SK-N-SH (cell line): Measurements from ENCODE around the gene GALNS. TPM values are rescaled to one million over a fixed set of nuclear protein-coding genes. Genes with fewer than 3 reads are reported as not detected.

Source experiments
- CTCF ChIA-PET: fragments of 300-600, 350-600 bp; formaldehyde crosslinking; extraction: SDS; loops from one replicate; lab custom pipeline; 2021; lab: Yijun Ruan, JAX
- POLR2A ChIA-PET: fragments of 350-600 bp; sonication (Branson Sonifier 250); formaldehyde crosslinking; extraction: SDS; loops from one replicate; lab custom pipeline; 2020; ENCODE audit warnings: antibody characterized with exemption, inconsistent platforms; lab: Yijun Ruan, JAX
- DNase-seq: peaks from one replicate; pipeline ENCODE4 v3.0.0; 2012
- H2AFZ ChIP-seq: fragments of 200-600 bp; sonication (generic); 2 replicates; pipeline ENCODE4 v1.8.1; 2016; ENCODE audit warnings: antibody characterized with exemption, mild to moderate bottlenecking, low read depth
- H3F3A ChIP-seq: fragments of 200-600 bp; sonication (generic); replicated peaks from 2 replicates; pipeline ENCODE3; 2016; ENCODE audit warnings: antibody characterized with exemption, mild to moderate bottlenecking; ENCODE audit not compliant: insufficient read depth
- H3K27ac ChIP-seq, 2 experiments: fragments of 200-500 bp in 1 of 2; fragments of 200-600 bp in 1 of 2; sonication (Bioruptor generic) in 1 of 2; sonication (generic), shearing (Covaris generic) in 1 of 2; 2 replicates each; pipeline versions ENCODE4 v1.5.1 to v1.6.1; 2014 to 2016; ENCODE audit warnings: low read depth in 2 of 2, inconsistent platforms in 1 of 2, low read length in 1 of 2, mild to moderate bottlenecking in 1 of 2, mixed read lengths in 1 of 2
- H3K27me3 ChIP-seq: fragments of 200-600 bp; sonication (generic), shearing (Covaris generic); 2 replicates; pipeline ENCODE4 v1.6.1; 2016; ENCODE audit warnings: mixed run types; ENCODE audit not compliant: insufficient read depth
- H3K36me3 ChIP-seq, 2 experiments: fragments of 200-500 bp in 1 of 2; fragments of 200-600 bp in 1 of 2; sonication (Bioruptor generic) in 1 of 2; sonication (generic) in 1 of 2; replicated peaks in 1 of 2; 2 replicates each; pipeline versions ENCODE3 to v1.5.1; 2014 to 2016; ENCODE audit warnings: low read length in 1 of 2, mild to moderate bottlenecking in 1 of 2; ENCODE audit not compliant: insufficient read depth in 2 of 2, control insufficient read depth in 1 of 2
- H3K4me1 ChIP-seq, 2 experiments: fragments of 200-500 bp in 1 of 2; fragments of 200-600 bp in 1 of 2; sonication (Bioruptor generic) in 1 of 2; sonication (generic), shearing (Covaris generic) in 1 of 2; 2 replicates each; pipeline versions ENCODE4 v1.5.1 to v1.6.1; 2014 to 2016; ENCODE audit warnings: low read depth in 1 of 2, low read length in 1 of 2, mixed run types in 1 of 2; ENCODE audit not compliant: insufficient read depth in 2 of 2, control insufficient read depth in 1 of 2
- H3K4me2 ChIP-seq: fragments of 200-600 bp; sonication (generic), shearing (Covaris generic); 2 replicates; pipeline ENCODE4 v1.6.1; 2017; ENCODE audit warnings: mixed run types
- H3K4me3 ChIP-seq, 2 experiments: fragments of 200-500 bp in 1 of 2; fragments of 200-600 bp in 1 of 2; sonication (Bioruptor generic) in 1 of 2; sonication (generic), shearing (Covaris generic) in 1 of 2; 2 replicates each; pipeline versions ENCODE4 v1.5.1 to v1.8.1; 2014 to 2016; ENCODE audit warnings: low read depth in 2 of 2, inconsistent platforms in 1 of 2, low read length in 1 of 2, mild to moderate bottlenecking in 1 of 2, mixed read lengths in 1 of 2, moderate library complexity in 1 of 2
- H3K79me2 ChIP-seq: fragments of 200-600 bp; sonication (generic); 2 replicates; pipeline ENCODE4 v1.8.1; 2017; ENCODE audit warnings: mild to moderate bottlenecking; ENCODE audit not compliant: insufficient read depth
- H3K9ac ChIP-seq: fragments of 200-600 bp; sonication (generic); 2 replicates; pipeline ENCODE4 v1.6.1; 2017; ENCODE audit warnings: mixed run types
- H3K9me2 ChIP-seq: fragments of 200-600 bp; sonication (generic); 2 replicates; pipeline ENCODE4 v1.6.1; 2017; ENCODE audit warnings: mixed run types
- H3K9me3 ChIP-seq: fragments of 200-600 bp; sonication (generic); 2 replicates; pipeline ENCODE4 v1.6.1; 2017; ENCODE audit warnings: mixed run types, mild to moderate bottlenecking, moderate library complexity
- H4K20me1 ChIP-seq: fragments of 200-600 bp; sonication (generic); 2 replicates; pipeline ENCODE4 v1.6.1; 2017; ENCODE audit warnings: mild to moderate bottlenecking, mixed run types; ENCODE audit not compliant: insufficient read depth
- CHD2 ChIP-seq: fragments of 150-350 bp; IDR thresholded peaks from 2 replicates; pipeline ENCODE4 v1.6.1; 2018; ENCODE audit warnings: low read length; ENCODE audit not compliant: partially characterized antibody
- EP300 ChIP-seq, 2 experiments: IDR thresholded peaks; 2 replicates each; pipeline versions ENCODE4 v1.4.0 to v1.6.1; 2012; ENCODE audit warnings: borderline replicate concordance in 1 of 2, low read depth in 1 of 2, low read length in 1 of 2
- EZH2phosphoT487 ChIP-seq: fragments of 200-600 bp; sonication (generic); IDR thresholded peaks from 2 replicates; pipeline ENCODE4 v1.6.1; 2017; ENCODE audit warnings: low read depth, mixed run types, mild to moderate bottlenecking, antibody characterized with exemption, moderate library complexity, borderline replicate concordance
- FOXJ3 ChIP-seq: sonication (generic); formaldehyde crosslinking; IDR thresholded peaks from 2 replicates; pipeline ENCODE4 v1.5.1; 2020; ENCODE audit warnings: mild to moderate bottlenecking, missing genetic modification reagents
- FOXM1 ChIP-seq: IDR thresholded peaks from 2 replicates; pipeline ENCODE4 v1.4.0; 2012; ENCODE audit warnings: low read depth, mild to moderate bottlenecking
- NRF1 ChIP-seq: IDR thresholded peaks from 2 replicates; pipeline ENCODE4 v1.6.1; 2012; ENCODE audit warnings: low read depth, mild to moderate bottlenecking, low read length
- POLR2AphosphoS5 ChIP-seq: IDR thresholded peaks from 2 replicates; pipeline ENCODE4 v1.6.1; 2012; ENCODE audit warnings: low read depth, low read length
- RAD21 ChIP-seq: IDR thresholded peaks from 2 replicates; pipeline ENCODE4 v1.6.1; 2012; ENCODE audit warnings: mild to moderate bottlenecking, low read length
- RCOR1 ChIP-seq: fragments of 150-350 bp; IDR thresholded peaks from 2 replicates; pipeline ENCODE4 v1.6.1; 2017; ENCODE audit warnings: antibody characterized with exemption, low read length
- RXRA ChIP-seq: IDR thresholded peaks from 2 replicates; pipeline ENCODE4 v1.4.0; 2012; ENCODE audit warnings: low read depth, mild to moderate bottlenecking, borderline replicate concordance
- SIN3A ChIP-seq: IDR thresholded peaks from 2 replicates; pipeline ENCODE4 v1.6.1; 2012; ENCODE audit warnings: low read depth, mild to moderate bottlenecking, low read length, moderate library complexity, borderline replicate concordance
- SMC3 ChIP-seq: IDR thresholded peaks from 2 replicates; pipeline ENCODE4 v1.6.1; 2012; ENCODE audit warnings: low read depth, low read length, improper control_type of control experiment
- TAF1 ChIP-seq: IDR thresholded peaks from 2 replicates; pipeline ENCODE4 v1.6.1; 2012; ENCODE audit warnings: low read depth, mild to moderate bottlenecking, low read length, moderate library complexity, borderline replicate concordance
- TCF12 ChIP-seq: IDR thresholded peaks from 2 replicates; pipeline ENCODE4 v1.4.0; 2012
- TEAD4 ChIP-seq: IDR thresholded peaks from 2 replicates; pipeline ENCODE4 v1.4.0; 2012; ENCODE audit warnings: mild to moderate bottlenecking, borderline replicate concordance; ENCODE audit not compliant: insufficient read depth
- WGBS: methylation state at CpG from one replicate; pipeline ENCODE4 v1.1.6; 2017; ENCODE audit warnings: low lambda C conversion rate; 5-methylcytosine and 5-hydroxymethylcytosine counted together
- polyA plus RNA-seq, 3 experiments: library from polyadenylated mRNA; depleted of rRNA; stranded (reverse); fragments of >200 nt; gene quantifications; 2 replicates each; pipeline ENCODE4 v1.2.3, GENCODE V29; 2012
- TF ChIP-seq, protein P1 (sequence below): IDR thresholded peaks from 2 replicates; pipeline ENCODE4 v1.6.1; 2012; ENCODE audit warnings: mild to moderate bottlenecking, low read depth, low read length, moderate library complexity
- TF ChIP-seq, protein P2 (sequence below): fragments of 150-350 bp; IDR thresholded peaks from 2 replicates; pipeline ENCODE4 v1.6.1; 2016; ENCODE audit warnings: mild to moderate bottlenecking, low read depth, low read length

Gene GALNS
- polyA plus RNA-seq, 1 of the 3 experiments (the other 2 are of a cell fraction), result 16.5 TPM

DNA sequence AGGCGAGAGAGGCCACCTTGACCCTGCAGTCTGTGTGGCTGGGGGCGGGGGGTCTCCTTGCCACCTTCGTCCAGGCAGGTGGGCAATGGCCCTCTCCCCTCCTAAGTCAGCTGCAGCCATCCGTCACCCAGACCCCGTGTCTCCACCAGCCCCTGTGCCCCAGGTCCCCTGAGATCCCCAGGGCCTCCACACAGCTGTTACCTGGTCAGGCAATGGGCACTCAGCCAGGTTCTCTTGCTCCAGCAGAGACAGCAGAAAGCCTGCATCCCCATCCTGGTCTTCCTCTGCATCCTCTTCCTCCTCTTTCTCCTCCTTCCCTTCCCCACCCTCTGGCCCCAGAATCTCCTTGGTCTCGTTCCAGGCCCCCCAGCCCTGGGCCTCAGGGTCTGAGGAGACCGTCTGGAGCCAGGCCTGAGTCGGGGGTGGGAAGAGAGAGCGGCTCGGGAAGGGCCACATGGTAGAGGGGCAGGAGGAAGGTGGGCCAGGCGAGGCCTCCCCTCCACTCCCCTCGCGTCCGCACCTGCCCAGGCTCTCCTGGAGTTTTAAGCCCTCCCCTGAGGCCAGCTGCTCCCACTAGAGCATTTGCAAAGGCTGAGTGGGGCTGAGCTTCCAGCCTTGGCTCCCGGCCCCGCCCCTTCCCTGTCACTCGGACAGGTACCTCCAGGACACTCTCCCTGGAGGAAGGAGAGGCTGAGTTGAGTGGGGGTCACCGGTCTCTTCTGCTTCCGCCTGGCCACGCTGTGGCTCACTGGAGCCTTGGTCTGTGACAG lies 9.6 kb upstream of the GALNS start, which contains the start of gene PABPN1L:
TSS of gene PABPN1L (minus strand) at position 510 of the 770 bp plus-strand sequence. CDS start at position 456, 54 bp downstream.
- POLR2A ChIA-PET, result no interaction called here
- no peaks in the 10 kb centered on the region for H3F3A ChIP-seq
- peaks cover 0 to 8% of the 10 kb centered on the region in 2 experiments for H3K36me3 ChIP-seq
- H3K9ac ChIP-seq, result no peak within 1 kb of the TSS
- no peak for DNase-seq
- 45% methylated on average over 14 of the region's 20 CpGs for WGBS
- H3K4me1 ChIP-seq, result no peaks in the 10 kb centered on the region; a peak in 1 of 4 replicates
- H2AFZ ChIP-seq, result no peak within 1 kb of the TSS
- CTCF ChIA-PET, result interaction anchor here (0.9 to 1.6 kb wide), 3 partner anchors 9 to 16 kb away, joined by 3 to 5 read pairs (median 3); partner anchors contain the start of genes GALNS and TRAPPC2L
- TF ChIP-seq SIN3A, result no peak
- TF ChIP-seq RCOR1, result no peak
- TF ChIP-seq FOXJ3 (CRISPR knock-in tag), result no peak
- no peak for TF ChIP-seq FOXM1
- no peak within 1 kb of the TSS for H3K4me3 ChIP-seq
- H4K20me1 ChIP-seq, result no peaks in the 10 kb centered on the region
- H3K79me2 ChIP-seq, result no peaks in the 10 kb centered on the region
- no peaks in the 10 kb centered on the region for H3K9me2 ChIP-seq
- no peak within 1 kb of the TSS for H3K4me2 ChIP-seq
- H3K9me3 ChIP-seq, result no peaks in the 10 kb centered on the region
- H3K27ac ChIP-seq, result no peak within 1 kb of the TSS
- H3K27me3 ChIP-seq, result peaks cover 40% of the 10 kb centered on the region

DNA sequence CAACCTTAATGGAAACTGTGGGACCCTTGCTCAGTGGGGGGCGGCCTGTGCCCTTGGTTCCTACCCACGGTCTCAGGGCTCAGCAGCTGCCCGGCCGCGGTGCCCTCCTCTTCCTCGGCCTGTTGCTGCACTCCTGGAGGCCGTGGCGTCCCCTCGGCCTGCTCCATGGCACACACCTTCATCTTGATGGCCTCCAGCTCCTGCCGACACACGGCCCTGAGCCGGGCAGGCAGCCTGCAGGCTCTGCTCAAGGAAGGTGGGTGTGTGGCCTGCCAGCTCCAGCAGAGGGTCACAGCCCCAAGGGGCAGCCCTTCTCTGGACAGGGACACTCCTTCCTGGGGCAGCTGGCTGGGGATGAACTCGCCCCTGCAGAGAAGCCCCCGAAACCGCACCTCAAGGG lies 9.0 kb upstream of the GALNS start:
- no peaks in the 10 kb centered on the region for H3K79me2 ChIP-seq
- no peaks in the 10 kb centered on the region for H3K9me2 ChIP-seq
- H4K20me1 ChIP-seq, result no peaks in the 10 kb centered on the region
- TF ChIP-seq TCF12 (no peak), CHD2 (no peak), SMC3 (no peak), RXRA (no peak), NRF1 (no peak), RAD21 (no peak), TAF1 (no peak), POLR2AphosphoS5 (no peak), EZH2phosphoT487 (no peak), EP300 (IDR thresholded peaks at IDR 0.05; ENCODE audit: borderline replicate concordance in 1 of 2, low read depth in 1 of 2, low read length in 1 of 2) (no peak), TEAD4 (no peak), SIN3A (no peak)
- TF ChIP-seq, protein P1, sequence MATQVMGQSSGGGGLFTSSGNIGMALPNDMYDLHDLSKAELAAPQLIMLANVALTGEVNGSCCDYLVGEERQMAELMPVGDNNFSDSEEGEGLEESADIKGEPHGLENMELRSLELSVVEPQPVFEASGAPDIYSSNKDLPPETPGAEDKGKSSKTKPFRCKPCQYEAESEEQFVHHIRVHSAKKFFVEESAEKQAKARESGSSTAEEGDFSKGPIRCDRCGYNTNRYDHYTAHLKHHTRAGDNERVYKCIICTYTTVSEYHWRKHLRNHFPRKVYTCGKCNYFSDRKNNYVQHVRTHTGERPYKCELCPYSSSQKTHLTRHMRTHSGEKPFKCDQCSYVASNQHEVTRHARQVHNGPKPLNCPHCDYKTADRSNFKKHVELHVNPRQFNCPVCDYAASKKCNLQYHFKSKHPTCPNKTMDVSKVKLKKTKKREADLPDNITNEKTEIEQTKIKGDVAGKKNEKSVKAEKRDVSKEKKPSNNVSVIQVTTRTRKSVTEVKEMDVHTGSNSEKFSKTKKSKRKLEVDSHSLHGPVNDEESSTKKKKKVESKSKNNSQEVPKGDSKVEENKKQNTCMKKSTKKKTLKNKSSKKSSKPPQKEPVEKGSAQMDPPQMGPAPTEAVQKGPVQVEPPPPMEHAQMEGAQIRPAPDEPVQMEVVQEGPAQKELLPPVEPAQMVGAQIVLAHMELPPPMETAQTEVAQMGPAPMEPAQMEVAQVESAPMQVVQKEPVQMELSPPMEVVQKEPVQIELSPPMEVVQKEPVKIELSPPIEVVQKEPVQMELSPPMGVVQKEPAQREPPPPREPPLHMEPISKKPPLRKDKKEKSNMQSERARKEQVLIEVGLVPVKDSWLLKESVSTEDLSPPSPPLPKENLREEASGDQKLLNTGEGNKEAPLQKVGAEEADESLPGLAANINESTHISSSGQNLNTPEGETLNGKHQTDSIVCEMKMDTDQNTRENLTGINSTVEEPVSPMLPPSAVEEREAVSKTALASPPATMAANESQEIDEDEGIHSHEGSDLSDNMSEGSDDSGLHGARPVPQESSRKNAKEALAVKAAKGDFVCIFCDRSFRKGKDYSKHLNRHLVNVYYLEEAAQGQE, result no peak
- TF ChIP-seq, protein P2, sequence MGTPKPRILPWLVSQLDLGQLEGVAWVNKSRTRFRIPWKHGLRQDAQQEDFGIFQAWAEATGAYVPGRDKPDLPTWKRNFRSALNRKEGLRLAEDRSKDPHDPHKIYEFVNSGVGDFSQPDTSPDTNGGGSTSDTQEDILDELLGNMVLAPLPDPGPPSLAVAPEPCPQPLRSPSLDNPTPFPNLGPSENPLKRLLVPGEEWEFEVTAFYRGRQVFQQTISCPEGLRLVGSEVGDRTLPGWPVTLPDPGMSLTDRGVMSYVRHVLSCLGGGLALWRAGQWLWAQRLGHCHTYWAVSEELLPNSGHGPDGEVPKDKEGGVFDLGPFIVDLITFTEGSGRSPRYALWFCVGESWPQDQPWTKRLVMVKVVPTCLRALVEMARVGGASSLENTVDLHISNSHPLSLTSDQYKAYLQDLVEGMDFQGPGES, result no peak
- TF ChIP-seq, all 33 proteins: peak for 0
- H2AFZ ChIP-seq, result no peak overlapping the region
- no peak overlapping the region for H3K4me2 ChIP-seq
- no peaks in the 10 kb centered on the region for H3K9me3 ChIP-seq
- POLR2A ChIA-PET, result no interaction called here
- 100% methylated on average over 2 of the region's 15 CpGs for WGBS
- H3K4me1 ChIP-seq, result no peaks in the 10 kb centered on the region; a peak in 1 of 4 replicates
- no peaks in the 10 kb centered on the region for H3F3A ChIP-seq
- DNase-seq, result no peak
- no peak overlapping the region for H3K9ac ChIP-seq
- CTCF ChIA-PET, result interaction anchor here (0.9 to 1.6 kb wide), 3 partner anchors 8 to 302 kb away, joined by 3 to 5 read pairs (median 4); partner anchors contain the start of genes GALNS and TRAPPC2L
- peaks cover 35% of the 10 kb centered on the region for H3K27me3 ChIP-seq
- H3K27ac ChIP-seq, result no peak overlapping the region
- H3K4me3 ChIP-seq, result no peak overlapping the region
- peaks cover 0 to 10% of the 10 kb centered on the region in 2 experiments for H3K36me3 ChIP-seq
